Glutamatergic neuron (in vitro differentiated cells): Measurements from ENCODE around the gene AK6. TPM values are rescaled to one million over a fixed set of nuclear protein-coding genes. Genes with fewer than 3 reads are reported as not detected.

Source experiments
- DNase-seq: peaks from one replicate; pipeline ENCODE4 v3.0.0; 2022
- H3K27ac Mint-ChIP-seq: one replicate; pipeline ENCODE4 v1.8.0; 2020; ENCODE audit warnings: mild to moderate bottlenecking, mixed read lengths, inconsistent platforms; ENCODE audit not compliant: unreplicated experiment
- H3K27me3 Mint-ChIP-seq: one replicate; pipeline ENCODE4 v1.8.0; 2020; ENCODE audit warnings: mild to moderate bottlenecking, moderate library complexity, mixed read lengths, inconsistent platforms; ENCODE audit not compliant: unreplicated experiment
- H3K36me3 Mint-ChIP-seq: one replicate; pipeline ENCODE4 v1.8.0; 2020; ENCODE audit warnings: mild to moderate bottlenecking, mixed read lengths, inconsistent platforms; ENCODE audit not compliant: unreplicated experiment
- H3K4me1 Mint-ChIP-seq: one replicate; pipeline ENCODE4 v1.8.0; 2020; ENCODE audit warnings: mild to moderate bottlenecking, low read depth, mixed read lengths, inconsistent platforms; ENCODE audit not compliant: unreplicated experiment
- H3K4me3 Mint-ChIP-seq: one replicate; pipeline ENCODE4 v1.8.0; 2020; ENCODE audit warnings: mild to moderate bottlenecking, mixed read lengths, inconsistent platforms; ENCODE audit not compliant: unreplicated experiment
- H3K9me3 Mint-ChIP-seq: one replicate; pipeline ENCODE4 v1.8.0; 2020; ENCODE audit warnings: mild to moderate bottlenecking, moderate library complexity, mixed read lengths, inconsistent platforms; ENCODE audit not compliant: unreplicated experiment
- CTCF ChIP-seq: fragments of 200-600 bp; sonication (generic); IDR thresholded peaks from one replicate; pipeline ENCODE4 v1.5.0; 2021; ENCODE audit not compliant: partially characterized antibody, unreplicated experiment
- total RNA-seq: library from RNA; stranded (reverse); fragmentation: NEBNext Ultra II Directional; extraction: Animal tissue kit (Norgen Biotek cat#: 25700); gene quantifications from one replicate; pipeline ENCODE4 v1.2.1, GENCODE V29; 2021; ENCODE audit not compliant: unreplicated experiment

AK6 gene
- total RNA-seq, 1 donor from 2014 or later: 17.6 TPM

GRCh38 chr5:69364414-69364813 lies 4.9 kb downstream of the AK6 start:
- TF ChIP-seq CTCF: peak; percentile 60
- no peak for DNase-seq

GRCh38 chr5:69360442-69360841 lies 8.9 kb downstream of the AK6 start:
- no peaks in the 10 kb centered on the region for H3K9me3 Mint-ChIP-seq
- TF ChIP-seq CTCF: no peak
- H3K27me3 Mint-ChIP-seq: no peaks in the 10 kb centered on the region
- H3K27ac Mint-ChIP-seq: no peak overlapping the region
- H3K36me3 Mint-ChIP-seq: peaks cover 2% of the 10 kb centered on the region
- no peak overlapping the region for H3K4me3 Mint-ChIP-seq
- no peak for DNase-seq
- no peaks in the 10 kb centered on the region for H3K4me1 Mint-ChIP-seq

More at GRCh38 chr5:69364414-69364813, 4.9 kb downstream of the AK6 start:
- Mint-ChIP-seq H3K4me3 (no peak overlapping the region), H3K27me3 (no peaks in the 10 kb centered on the region), H3K36me3 (peaks cover 3% of the 10 kb centered on the region), H3K4me1 (peaks cover 5% of the 10 kb centered on the region), H3K9me3 (no peaks in the 10 kb centered on the region), H3K27ac (no peak overlapping the region)

GRCh38 chr5:69359699-69360098 lies 9.6 kb downstream of the AK6 start:
- Mint-ChIP-seq H3K4me3 (no peak overlapping the region), H3K27me3 (no peaks in the 10 kb centered on the region)
- no peak for TF ChIP-seq CTCF

GRCh38 chr5:69350664-69351063 lies 18.7 kb downstream of the AK6 start:
- no peaks in the 10 kb centered on the region for H3K27me3 Mint-ChIP-seq
- no peak for TF ChIP-seq CTCF
- H3K4me1 Mint-ChIP-seq: no peaks in the 10 kb centered on the region
- H3K9me3 Mint-ChIP-seq: no peaks in the 10 kb centered on the region
- H3K4me3 Mint-ChIP-seq: no peak overlapping the region
- DNase-seq: no peak
- peaks cover 5% of the 10 kb centered on the region for H3K36me3 Mint-ChIP-seq
- H3K27ac Mint-ChIP-seq: no peak overlapping the region

More at GRCh38 chr5:69359699-69360098, 9.6 kb downstream of the AK6 start:
- H3K27ac Mint-ChIP-seq: no peak overlapping the region
- H3K4me1 Mint-ChIP-seq: no peaks in the 10 kb centered on the region
- no peaks in the 10 kb centered on the region for H3K9me3 Mint-ChIP-seq
- DNase-seq: no peak
- H3K36me3 Mint-ChIP-seq: no peaks in the 10 kb centered on the region

GRCh38 chr5:69343083-69343482 lies 26.2 kb downstream of the AK6 start:
- DNase-seq: no peak
- Mint-ChIP-seq H3K27me3 (no peaks in the 10 kb centered on the region), H3K4me3 (no peak overlapping the region), H3K9me3 (no peaks in the 10 kb centered on the region), H3K4me1 (no peaks in the 10 kb centered on the region), H3K27ac (no peak overlapping the region), H3K36me3 (no peaks in the 10 kb centered on the region)
- TF ChIP-seq CTCF: no peak
